Neural progenitor cell (in vitro differentiated cells): ENCODE results near the gene GPR107.

ENCODE experiments used
- CTCF ChIP-seq: fragments of 200-600 bp; sonication (generic); IDR thresholded peaks from 2 replicates; pipeline ENCODE4 v1.5.1; 2017; ENCODE audit warnings: antibody characterized with exemption, mild to moderate bottlenecking
- EZH2 ChIP-seq: fragments of 200-600 bp; sonication (generic); IDR thresholded peaks from 2 replicates; pipeline ENCODE4 v1.6.1; 2017; ENCODE audit warnings: antibody characterized with exemption, mild to moderate bottlenecking, moderate library complexity
- EZH2phosphoT487 ChIP-seq: fragments of 200-600 bp; sonication (generic); IDR thresholded peaks from 2 replicates; pipeline ENCODE4 v1.6.1; 2017; ENCODE audit warnings: antibody characterized with exemption

GRCh38 chr9:130101915-130102314 is 48.2 kb downstream of the GPR107 start:
- TF ChIP-seq CTCF, result no peak
- TF ChIP-seq EZH2, result no peak
- no peak for TF ChIP-seq EZH2phosphoT487
